ENCODE results near the gene PASK.

DNA sequence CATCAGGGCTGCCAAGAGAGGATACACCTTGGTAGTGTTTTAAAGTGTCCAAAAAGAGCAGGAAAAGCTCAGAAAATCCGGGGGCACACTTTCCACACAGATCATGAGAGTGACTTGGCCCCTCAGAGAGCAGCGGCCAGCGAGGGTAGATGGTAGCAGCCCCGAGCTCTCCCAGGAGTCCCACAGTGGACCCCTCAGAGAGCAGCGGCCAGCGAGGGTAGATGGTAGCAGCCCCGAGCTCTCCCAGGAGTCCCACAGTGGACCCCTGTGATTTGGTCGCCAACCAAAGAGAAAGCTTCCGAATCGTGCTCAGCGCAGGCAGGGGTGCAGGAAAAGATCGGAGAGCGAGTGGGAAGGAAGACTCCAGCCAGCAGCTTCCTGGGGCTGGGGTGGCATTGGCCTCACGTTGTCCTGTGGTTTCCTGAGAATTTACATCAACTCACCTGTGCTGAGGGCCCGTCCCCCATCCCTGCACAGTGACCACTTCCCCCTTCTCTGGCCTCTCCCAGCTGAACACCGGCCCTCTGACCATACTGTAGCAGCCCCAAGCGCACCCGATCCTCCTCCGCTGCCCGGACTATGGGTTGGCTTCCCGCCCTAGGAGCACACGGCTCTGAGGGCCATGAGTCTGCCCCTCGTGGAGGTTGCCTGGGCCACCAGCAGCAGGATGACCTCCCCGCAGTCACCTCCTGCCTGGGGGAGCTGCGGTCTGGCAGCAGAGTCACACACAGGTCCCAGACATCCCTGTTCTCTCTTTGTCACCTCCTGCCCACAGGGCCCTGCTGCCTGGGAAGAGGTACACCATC, 80.9 kb downstream of the PASK start:
- TF ChIP-seq, protein P1, sequence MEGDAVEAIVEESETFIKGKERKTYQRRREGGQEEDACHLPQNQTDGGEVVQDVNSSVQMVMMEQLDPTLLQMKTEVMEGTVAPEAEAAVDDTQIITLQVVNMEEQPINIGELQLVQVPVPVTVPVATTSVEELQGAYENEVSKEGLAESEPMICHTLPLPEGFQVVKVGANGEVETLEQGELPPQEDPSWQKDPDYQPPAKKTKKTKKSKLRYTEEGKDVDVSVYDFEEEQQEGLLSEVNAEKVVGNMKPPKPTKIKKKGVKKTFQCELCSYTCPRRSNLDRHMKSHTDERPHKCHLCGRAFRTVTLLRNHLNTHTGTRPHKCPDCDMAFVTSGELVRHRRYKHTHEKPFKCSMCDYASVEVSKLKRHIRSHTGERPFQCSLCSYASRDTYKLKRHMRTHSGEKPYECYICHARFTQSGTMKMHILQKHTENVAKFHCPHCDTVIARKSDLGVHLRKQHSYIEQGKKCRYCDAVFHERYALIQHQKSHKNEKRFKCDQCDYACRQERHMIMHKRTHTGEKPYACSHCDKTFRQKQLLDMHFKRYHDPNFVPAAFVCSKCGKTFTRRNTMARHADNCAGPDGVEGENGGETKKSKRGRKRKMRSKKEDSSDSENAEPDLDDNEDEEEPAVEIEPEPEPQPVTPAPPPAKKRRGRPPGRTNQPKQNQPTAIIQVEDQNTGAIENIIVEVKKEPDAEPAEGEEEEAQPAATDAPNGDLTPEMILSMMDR (IDR thresholded peaks at IDR 0.05), result no peak
- no peak for TF ChIP-seq EP300 (IDR thresholded peaks at IDR 0.05)
- no peak for TF ChIP-seq POLR2A (IDR thresholded peaks at IDR 0.05)

Measured in tibial nerve (tissue), 4 donors.